B cell (primary cell): ENCODE results near the gene ST6GALNAC3.

ENCODE experiments used
- EZH2 ChIP-seq: IDR thresholded peaks from 2 replicates; pipeline ENCODE4 v1.6.1; 2012; ENCODE audit warnings: borderline replicate concordance, low read depth, mild to moderate bottlenecking, moderate library complexity, low read length; ENCODE audit not compliant: insufficient read depth, poor library complexity, severe bottlenecking
- TF ChIP-seq, protein P1 (sequence below): fragments of 200-600 bp; IDR thresholded peaks from one replicate; pipeline ENCODE4 v1.8.0; 2022; ENCODE audit warnings: antibody characterized with exemption, mild to moderate bottlenecking

DNA sequence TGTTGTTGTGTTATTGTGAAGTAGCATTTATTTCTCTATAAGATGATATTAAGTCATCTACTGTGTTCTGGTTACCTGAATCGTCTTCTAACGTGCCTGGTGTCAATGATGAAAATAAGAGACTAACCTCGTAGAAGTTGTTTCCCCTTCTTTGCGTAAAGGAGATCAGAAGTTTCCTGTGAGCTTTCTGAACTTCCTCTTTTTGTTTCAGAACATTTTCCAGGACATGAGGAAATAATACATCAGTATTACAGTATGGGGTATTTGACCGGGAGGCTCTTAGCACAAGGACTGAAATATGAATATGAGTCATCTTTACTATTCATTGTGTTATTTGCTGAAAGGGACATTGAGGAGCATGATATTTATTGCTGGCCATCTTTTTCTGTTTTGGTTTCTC, 1.3 kb downstream of the ST6GALNAC3 start:
- TF ChIP-seq, protein P1, sequence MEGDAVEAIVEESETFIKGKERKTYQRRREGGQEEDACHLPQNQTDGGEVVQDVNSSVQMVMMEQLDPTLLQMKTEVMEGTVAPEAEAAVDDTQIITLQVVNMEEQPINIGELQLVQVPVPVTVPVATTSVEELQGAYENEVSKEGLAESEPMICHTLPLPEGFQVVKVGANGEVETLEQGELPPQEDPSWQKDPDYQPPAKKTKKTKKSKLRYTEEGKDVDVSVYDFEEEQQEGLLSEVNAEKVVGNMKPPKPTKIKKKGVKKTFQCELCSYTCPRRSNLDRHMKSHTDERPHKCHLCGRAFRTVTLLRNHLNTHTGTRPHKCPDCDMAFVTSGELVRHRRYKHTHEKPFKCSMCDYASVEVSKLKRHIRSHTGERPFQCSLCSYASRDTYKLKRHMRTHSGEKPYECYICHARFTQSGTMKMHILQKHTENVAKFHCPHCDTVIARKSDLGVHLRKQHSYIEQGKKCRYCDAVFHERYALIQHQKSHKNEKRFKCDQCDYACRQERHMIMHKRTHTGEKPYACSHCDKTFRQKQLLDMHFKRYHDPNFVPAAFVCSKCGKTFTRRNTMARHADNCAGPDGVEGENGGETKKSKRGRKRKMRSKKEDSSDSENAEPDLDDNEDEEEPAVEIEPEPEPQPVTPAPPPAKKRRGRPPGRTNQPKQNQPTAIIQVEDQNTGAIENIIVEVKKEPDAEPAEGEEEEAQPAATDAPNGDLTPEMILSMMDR: no peak
- no peak for TF ChIP-seq EZH2
